Endometrial microvascular endothelial cells (primary cell): ENCODE data around the gene CLIC3. TPM values are rescaled to one million over a fixed set of nuclear protein-coding genes. Genes with fewer than 3 reads are reported as not detected.

Source experiments
- in situ Hi-C: cut with HindIII; loops from 2 replicates; pipeline ENCODE4 v1.10.0; 2017; ENCODE audit warnings: low sequenced_read_pairs, low pct_unique_long_range_greater_than_20kb; ENCODE audit errors: inconsistent ontology term
- total RNA-seq: library from RNA; depleted of rRNA; stranded (reverse); fragments of >200 nt; gene quantifications from one replicate; pipeline ENCODE4 v1.2.3, GENCODE V29; 2015; ENCODE audit errors: inconsistent ontology term

The CLIC3 gene
- total RNA-seq, 1 donor from 2014 or later: 4.8 TPM

GRCh38 chr9:136960212-136960937, 36.0 kb downstream of the CLIC3 start:
- in situ Hi-C loops: no loop called here

GRCh38 chr9:136958898-136959850, 37.2 kb downstream of the CLIC3 start:
- in situ Hi-C loops: no loop called here

DNA sequence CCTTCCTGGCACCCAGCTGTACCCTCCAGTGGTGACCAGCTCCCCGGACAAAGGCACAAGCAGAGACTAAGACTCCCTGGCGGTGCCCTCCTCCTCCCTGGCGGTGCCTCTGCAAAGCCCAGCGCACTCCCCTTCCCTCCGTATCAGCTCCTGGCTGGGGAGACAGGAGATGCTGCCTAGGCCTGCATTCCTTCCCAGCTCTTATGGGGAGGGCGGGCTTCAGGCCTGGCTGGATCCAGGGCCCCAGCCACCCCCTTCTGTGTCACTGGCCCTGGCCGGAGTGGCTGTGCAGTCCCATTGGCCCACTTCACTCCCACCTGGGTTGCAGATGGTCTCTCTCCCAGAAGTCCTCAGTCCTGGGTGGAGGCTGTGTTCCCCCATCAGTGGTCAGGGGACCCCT, 37.9 kb downstream of the CLIC3 start:
- in situ Hi-C loops: no loop called here

DNA sequence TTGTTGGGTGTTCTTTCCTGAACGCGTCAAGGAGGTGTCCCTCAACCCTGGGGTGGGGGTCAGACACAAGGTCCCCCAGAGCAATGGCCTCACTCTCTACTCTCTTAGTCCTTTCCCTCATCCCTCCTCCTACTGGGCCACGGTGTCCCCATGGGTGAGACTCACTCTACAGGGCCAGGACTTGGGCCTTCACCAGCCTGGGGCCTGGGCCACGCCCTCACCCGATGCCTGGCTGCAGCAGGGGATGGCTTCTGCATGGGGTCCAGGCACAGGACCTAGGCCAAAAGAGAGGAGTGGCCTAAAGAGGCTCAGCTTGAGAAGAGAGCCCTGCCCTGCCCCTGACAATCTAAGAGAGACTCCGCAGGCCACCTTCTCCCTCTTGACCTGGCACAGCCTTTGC, 38.5 kb downstream of the CLIC3 start:
- in situ Hi-C loops: no loop called here

- in situ Hi-C loops: no loop called here
Measured at GRCh38 chr9:136957461-136957860, 38.9 kb downstream of the CLIC3 start.

DNA sequence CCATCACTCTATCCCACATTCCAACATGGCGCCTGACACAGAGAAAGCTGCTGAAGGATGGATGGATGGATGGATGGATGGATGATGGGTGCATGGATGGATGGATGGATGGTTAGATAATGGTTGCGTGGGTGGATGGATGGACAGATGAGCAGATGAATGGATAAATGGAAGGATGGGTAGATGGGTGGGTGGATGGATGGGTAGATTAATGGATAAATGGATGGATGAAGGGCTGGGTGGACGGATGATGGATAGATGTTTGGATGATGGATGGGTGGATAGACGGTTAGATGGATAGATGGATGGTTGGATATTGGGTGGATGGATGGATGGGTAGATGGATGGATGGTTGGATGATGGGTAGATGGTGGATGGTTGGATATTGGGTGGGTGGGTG, 39.8 kb downstream of the CLIC3 start:
- in situ Hi-C loops: no loop called here

DNA sequence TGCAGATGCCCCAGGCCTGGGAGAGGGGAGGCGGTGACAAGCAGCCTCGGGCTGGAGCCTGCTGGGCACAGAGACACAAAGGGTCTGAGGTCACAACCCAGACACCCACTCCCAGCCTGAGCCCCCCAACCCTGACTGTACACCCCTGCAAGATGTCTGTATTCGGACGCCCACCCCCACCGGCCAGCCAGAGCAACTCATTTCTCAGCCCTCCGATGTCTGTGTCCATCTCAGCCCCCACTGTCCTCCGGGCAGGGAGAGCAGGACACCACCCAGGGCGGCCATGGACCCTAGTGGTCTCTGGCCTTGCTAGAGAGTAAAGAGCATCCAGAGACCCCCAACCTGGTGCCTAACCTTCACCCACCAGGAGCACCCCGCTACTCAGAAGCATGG, 40.4 kb downstream of the CLIC3 start:
- in situ Hi-C loops: no loop called here

DNA sequence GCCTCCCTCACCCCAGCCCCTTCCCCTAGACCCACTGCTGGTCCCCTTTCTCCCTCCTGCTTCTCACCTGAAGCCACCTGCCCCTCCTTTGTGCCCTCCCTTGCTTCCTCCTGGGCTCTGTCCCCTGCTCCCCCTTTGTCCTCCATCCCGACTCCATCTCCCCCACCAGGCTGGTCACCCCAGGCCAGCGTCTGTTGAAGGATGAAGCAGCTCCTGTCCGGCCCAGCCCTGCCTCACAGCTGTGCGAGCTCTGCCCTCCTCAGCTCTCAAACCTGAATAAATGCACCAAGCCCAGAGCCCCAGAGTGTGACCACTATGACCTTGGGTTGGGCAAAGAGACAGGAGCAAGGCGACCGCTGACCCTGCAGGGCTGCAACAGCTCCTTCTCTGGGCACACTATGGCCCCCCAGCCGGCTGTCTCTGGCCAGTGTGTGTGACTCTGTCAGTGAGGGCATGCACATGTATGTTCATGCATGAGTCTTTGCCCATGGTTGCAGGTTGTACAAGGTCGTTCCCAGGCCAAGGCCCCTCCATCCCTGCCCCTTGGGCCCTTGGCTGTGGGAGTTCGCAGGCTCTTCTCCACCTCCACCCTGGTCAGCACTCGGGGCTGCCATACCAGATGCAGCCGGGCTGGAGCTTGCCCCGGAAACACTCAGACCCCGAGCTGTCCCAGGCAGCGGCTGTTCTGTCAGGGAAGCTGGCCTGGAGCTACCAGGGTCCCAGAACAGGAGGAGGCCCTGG, 41.0 kb downstream of the CLIC3 start:
- in situ Hi-C loops: no loop called here

- in situ Hi-C loops: no loop called here
Measured at GRCh38 chr9:136954270-136955083, 41.9 kb downstream of the CLIC3 start.

GRCh38 chr9:136953771-136954269, 42.5 kb downstream of the CLIC3 start:
- in situ Hi-C loops: no loop called here

- in situ Hi-C loops: no loop called here
Measured at GRCh38 chr9:136952876-136953770, 43.2 kb downstream of the CLIC3 start.

GRCh38 chr9:136952321-136952850, 44.0 kb downstream of the CLIC3 start:
- in situ Hi-C loops: no loop called here

GRCh38 chr9:136951541-136952320, 44.6 kb downstream of the CLIC3 start, which contains the start of gene LCN12:
Gene LCN12, plus strand, starts transcription at chr9:136952273. Its CDS starts 55 bp downstream, at chr9:136952328.
- in situ Hi-C loops: no loop called here

DNA sequence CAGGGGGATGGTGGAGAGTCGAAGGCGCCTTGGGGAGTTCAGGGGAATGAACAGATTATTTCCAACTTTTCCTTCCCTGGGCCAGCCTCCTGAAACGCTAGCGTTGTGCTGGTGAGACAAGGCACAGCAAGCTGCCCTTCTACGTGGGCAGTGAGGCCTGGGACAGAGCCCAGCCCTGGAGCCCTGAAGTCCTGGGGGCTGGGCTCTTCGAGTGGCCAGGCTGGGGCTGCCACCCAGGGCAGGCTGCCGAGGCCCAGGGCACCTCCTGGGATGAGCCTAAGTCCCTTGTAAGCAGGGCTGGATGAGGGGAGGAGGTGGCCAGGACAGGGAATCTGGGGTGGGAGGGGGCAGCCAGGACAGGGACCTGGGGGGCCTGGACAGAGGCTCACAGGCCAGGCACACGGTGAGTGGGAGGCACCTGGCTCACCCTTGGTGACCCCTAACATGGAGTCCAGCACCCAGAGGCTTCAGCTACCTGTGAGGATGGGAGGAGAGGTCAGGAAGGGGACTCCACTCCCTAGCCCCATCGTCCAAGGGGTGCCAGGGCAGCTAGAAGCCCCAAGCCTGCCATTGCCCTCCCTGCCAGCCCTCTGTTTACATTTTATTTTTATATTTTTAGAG, 45.6 kb downstream of the CLIC3 start:
- in situ Hi-C loops: no loop called here

DNA sequence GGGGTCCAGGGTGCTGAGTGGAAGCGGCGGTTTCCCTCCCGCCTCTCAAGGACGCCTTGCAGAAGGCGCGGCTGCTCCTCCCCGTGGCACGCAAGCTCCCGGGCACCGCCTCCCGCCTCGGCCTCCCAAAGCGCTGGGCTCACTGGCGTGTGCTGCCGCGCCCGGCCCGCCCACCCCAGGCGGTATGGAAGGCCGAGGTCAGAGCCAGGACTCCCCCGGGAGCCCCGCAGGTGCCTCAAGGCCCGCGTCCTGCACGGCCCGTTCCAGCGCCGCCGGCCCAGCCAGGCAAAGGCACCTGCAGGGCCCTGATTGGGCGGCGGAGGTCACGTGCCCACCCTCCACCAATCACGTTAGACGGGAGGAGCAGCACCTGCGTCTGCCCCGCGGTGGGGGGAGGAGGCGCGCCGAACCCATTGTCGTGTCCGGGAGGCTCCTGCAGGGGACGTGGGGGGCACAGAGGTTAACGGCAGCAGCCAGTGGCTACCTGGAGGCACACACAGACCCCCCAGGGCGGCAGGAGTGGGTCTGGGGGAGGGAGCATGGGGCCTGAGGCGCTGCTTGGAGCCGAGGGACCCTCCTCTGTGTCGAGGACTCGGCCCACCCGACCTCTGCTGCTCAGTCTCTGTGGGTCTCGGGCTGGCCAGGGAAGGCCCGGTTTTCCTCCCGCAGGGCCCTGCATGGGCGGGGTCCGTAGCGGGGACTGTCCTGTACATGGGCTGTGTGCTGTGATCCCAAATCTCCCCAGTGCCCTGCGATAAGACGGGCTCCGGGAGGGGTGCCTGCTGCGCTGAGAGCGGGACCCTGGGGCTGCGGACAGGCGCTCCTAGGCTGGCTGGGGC, 46.3 kb downstream of the CLIC3 start:
- in situ Hi-C loops: loop anchor here (25.0 kb wide), 1 partner anchor 212 kb away; the partner anchor contains the start of genes LRRC26 and TMEM210
